ENCODE data around the gene LYSMD4. TPM values are rescaled to one million over a fixed set of nuclear protein-coding genes. Genes with fewer than 3 reads are reported as not detected.

LYSMD4 gene
- total RNA-seq, 4 donors from 2014 or later: 18.3 to 34.8 (median 32.2) TPM

- WGBS, 2 donors: 80 to 89% methylated on average over 3 of the region's 3 CpGs
- DNase-seq (ENCODE audit: low spot score in 2 of 2): no peak
- TF ChIP-seq, protein P1, sequence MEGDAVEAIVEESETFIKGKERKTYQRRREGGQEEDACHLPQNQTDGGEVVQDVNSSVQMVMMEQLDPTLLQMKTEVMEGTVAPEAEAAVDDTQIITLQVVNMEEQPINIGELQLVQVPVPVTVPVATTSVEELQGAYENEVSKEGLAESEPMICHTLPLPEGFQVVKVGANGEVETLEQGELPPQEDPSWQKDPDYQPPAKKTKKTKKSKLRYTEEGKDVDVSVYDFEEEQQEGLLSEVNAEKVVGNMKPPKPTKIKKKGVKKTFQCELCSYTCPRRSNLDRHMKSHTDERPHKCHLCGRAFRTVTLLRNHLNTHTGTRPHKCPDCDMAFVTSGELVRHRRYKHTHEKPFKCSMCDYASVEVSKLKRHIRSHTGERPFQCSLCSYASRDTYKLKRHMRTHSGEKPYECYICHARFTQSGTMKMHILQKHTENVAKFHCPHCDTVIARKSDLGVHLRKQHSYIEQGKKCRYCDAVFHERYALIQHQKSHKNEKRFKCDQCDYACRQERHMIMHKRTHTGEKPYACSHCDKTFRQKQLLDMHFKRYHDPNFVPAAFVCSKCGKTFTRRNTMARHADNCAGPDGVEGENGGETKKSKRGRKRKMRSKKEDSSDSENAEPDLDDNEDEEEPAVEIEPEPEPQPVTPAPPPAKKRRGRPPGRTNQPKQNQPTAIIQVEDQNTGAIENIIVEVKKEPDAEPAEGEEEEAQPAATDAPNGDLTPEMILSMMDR (IDR thresholded peaks at IDR 0.05): no peak
- TF ChIP-seq POLR2A (IDR thresholded peaks at IDR 0.05): no peak
- intact Hi-C loops (cut with DNase I; ENCODE audit: low total_unique reads): no loop called here
- no peak overlapping the region for H3K4me3 ChIP-seq (ENCODE audit: low read depth, poor library complexity, severe bottlenecking)
Observed at GRCh38 chr15:99722406-99722805, 10.8 kb downstream of the LYSMD4 start.

- 67 to 91% methylated on average over 4 of the region's 4 CpGs for WGBS, 2 donors
- intact Hi-C loops (cut with DNase I; ENCODE audit: low total_unique reads): no loop called here
- no peak for DNase-seq (ENCODE audit: low spot score in 2 of 2)
Observed at GRCh38 chr15:99721896-99722295, 11.3 kb downstream of the LYSMD4 start.

GRCh38 chr15:99721104-99721778, 12.0 kb downstream of the LYSMD4 start:
- no peak for DNase-seq (ENCODE audit: low spot score in 2 of 2)
- no peak overlapping the region for H3K4me3 ChIP-seq (ENCODE audit: low read depth, poor library complexity, severe bottlenecking)
- 67 to 78% methylated on average over 3 of the region's 3 CpGs for WGBS, 2 donors
- intact Hi-C loops (cut with DNase I; ENCODE audit: low total_unique reads): no loop called here
- TF ChIP-seq POLR2A (IDR thresholded peaks at IDR 0.05): no peak
- TF ChIP-seq, protein P1 (IDR thresholded peaks at IDR 0.05): no peak

More at GRCh38 chr15:99721896-99722295, 11.3 kb downstream of the LYSMD4 start:
- H3K4me3 ChIP-seq (ENCODE audit: low read depth, poor library complexity, severe bottlenecking): no peak overlapping the region
- TF ChIP-seq, protein P1 (IDR thresholded peaks at IDR 0.05): no peak
- no peak for TF ChIP-seq POLR2A (IDR thresholded peaks at IDR 0.05)

DNA sequence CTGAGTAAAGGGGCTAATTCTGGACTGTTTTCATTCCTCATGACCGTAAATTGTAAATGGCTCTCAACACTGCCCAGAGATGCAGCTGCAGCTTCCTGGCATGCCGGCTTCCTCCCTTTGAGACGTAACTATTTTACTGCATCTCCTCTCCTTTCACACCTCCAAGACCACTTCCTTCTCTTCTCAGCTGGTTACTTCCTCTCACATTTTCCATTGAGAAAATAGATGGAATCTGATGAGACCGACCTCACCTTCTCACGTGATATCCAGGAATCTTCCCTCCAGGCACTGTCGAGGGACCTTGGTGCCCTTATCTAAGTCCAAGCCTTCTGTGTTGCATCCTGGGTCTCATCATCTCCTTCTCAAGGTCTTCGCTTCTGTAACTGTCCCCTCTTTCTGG, 12.7 kb downstream of the LYSMD4 start:
- intact Hi-C loops (cut with DNase I; ENCODE audit: low total_unique reads): no loop called here
- WGBS, 2 donors: 83 to 86% methylated on average over 7 of the region's 7 CpGs
- DNase-seq (ENCODE audit: low spot score in 2 of 2): no peak

DNA sequence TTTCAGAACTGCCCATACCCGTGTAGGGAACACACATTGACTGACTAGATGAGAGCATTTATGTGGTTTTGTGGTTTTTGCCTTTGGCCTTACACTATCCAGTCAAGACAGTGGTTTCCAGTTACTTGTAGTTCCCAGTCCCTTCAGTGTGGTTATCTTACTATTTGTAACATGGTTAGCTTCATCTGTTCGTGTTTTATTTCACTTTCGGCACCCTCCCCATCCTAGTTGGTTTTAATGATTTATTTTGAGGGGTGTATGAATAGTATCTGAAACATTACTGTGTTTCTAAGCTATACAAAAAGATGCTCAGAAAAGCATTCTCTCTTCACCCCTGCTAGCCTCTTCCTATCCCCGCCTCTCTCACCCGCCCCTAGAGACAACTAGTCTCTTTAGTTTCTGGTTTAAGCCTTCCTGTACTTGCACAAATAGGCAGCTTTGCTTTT, 14.1 kb downstream of the LYSMD4 start:
- TF ChIP-seq, protein P1 (IDR thresholded peaks at IDR 0.05): no peak
- no peak for TF ChIP-seq POLR2A (IDR thresholded peaks at IDR 0.05)
- intact Hi-C loops (cut with DNase I; ENCODE audit: low total_unique reads): no loop called here
- WGBS, 2 donors: 72 to 74% methylated on average over 5 of the region's 5 CpGs
- no peak for DNase-seq (ENCODE audit: low spot score in 2 of 2)
- no peak overlapping the region for H3K4me3 ChIP-seq (ENCODE audit: low read depth, poor library complexity, severe bottlenecking)

More for the DNA sequence above, 12.7 kb downstream of the LYSMD4 start:
- TF ChIP-seq, protein P1 (IDR thresholded peaks at IDR 0.05): no peak
- TF ChIP-seq POLR2A (IDR thresholded peaks at IDR 0.05): no peak
- H3K4me3 ChIP-seq (ENCODE audit: low read depth, poor library complexity, severe bottlenecking): no peak overlapping the region

DNA sequence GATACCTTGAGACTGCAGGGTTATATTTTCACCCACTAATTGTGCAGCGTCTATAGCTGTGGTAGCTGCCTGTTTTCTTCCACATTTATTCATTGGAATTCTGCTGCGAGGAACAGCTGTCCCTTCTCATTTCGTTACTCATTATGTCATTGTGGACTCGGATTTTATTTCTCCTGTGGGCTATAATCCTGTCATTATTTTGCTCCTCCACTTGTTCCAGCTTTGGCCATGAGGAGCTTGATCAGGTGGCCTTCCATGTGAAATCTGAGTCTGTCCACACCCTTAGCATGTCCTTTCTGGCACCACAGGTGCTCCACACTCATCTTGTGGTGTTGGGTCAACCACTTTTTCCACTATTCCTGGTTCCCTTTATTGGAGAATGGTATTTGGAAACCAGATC, 14.8 kb downstream of the LYSMD4 start:
- no peak overlapping the region for H3K4me3 ChIP-seq (ENCODE audit: low read depth, poor library complexity, severe bottlenecking)
- DNase-seq (ENCODE audit: low spot score in 2 of 2): no peak
- TF ChIP-seq POLR2A (IDR thresholded peaks at IDR 0.05): no peak
- TF ChIP-seq, protein P1 (IDR thresholded peaks at IDR 0.05): no peak
- 83 to 91% methylated on average over 4 of the region's 4 CpGs for WGBS, 2 donors
- intact Hi-C loops (cut with DNase I; ENCODE audit: low total_unique reads): no loop called here
